CD1c-positive myeloid dendritic cell (primary cell): ENCODE results near the gene PIEZO1.

Experiments
- DNase-seq: peaks from one replicate; pipeline ENCODE4 v3.0.0-alpha.2; 2016; ENCODE audit errors: extremely low spot score

PIEZO1 gene

DNA sequence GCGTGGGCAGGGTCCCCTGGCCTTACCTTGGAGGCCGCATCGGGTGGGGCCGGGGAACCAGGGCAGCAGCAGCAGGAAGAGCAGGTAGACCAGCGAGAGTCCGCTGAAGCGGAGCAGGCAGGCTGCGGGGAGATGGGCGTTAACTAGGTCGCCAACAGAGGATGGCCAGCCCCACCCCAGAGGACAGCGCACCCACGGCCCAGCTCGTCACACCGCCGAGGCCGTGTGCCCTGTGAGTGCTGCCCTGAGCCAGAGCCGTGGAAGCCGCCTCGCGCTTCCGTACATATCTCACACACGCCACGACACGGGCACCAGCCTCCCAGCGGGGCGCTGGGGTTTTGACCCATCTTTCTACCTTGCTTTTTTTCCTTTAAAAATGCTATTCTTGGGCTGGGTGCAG, 35.7 kb downstream of the PIEZO1 start:
- DNase-seq, result no peak

DNA sequence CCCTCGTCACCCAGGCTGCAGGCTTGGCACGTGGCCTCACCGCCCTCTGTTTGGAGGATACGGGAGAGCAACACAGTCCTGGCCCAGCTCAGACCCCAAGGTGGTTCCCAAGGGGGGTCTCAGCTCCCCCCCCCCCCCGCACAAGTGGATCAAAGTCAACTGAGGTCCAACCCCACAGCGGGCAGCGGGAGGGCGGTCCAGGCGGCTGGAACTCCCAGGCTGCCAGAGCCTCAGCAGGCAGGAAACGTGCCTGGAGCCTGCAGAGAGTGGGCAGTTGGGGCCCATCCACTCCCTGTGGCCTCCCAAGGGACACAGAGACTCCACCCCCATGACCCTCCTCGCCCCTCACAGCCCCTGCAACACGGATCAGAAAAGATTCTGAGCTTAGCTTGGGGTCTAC, 36.7 kb downstream of the PIEZO1 start:
- DNase-seq, result no peak

DNA sequence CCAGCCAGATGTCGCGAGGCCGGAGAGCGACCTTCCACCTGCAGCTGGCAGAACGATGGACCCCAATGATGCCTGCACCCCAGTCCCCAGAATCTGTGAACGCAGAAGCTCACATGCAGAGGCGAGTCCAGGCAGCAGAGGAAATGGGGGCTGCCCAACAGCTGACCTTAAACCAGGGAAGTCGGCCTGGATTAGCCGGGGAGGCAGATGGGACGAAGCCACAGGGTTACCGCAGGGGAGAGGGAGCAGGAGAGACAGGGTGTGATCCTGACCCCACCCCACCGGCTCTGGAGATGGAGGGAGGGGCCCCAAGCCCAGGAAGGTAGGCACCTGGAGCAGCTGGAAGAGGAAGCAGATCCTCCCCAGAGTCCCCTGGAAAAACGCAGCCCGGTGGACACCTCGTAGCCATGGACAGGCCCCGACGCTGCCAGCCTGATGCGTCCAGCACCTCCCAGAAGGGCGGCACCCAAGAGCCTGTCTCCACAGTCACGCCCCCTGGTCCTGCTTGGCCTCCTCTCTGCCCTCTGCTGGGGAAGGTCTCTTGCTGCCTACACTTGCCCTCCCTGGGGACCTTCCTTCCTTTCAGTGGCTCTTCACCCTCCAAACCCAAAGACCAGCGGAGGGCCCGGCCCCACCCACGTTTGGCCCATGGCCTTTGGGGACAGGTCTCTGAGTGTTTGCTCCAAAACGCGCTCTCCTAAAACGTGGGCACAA, 37.3 kb downstream of the PIEZO1 start:
- DNase-seq, result peak; percentile 41

DNA sequence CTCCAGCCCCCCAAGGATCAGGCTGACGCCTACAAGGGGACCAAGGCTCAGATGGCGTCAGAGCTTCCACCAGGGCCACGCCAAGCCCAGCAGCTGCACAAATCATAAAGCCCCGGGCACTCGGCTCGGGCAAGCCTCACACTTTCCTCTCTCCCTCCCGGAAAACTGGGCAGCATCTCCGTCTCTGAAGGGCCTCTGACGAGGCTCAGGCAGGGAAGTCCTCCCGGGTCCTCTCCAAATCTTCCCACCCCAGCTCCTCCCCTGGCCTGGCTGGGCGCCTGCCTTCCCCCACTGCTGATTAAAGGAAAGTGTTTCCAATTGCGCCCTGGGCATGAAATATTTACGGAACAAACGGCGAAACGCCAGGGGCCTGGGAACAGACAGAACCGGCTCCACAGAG, 38.5 kb downstream of the PIEZO1 start:
- DNase-seq, result no peak

DNA sequence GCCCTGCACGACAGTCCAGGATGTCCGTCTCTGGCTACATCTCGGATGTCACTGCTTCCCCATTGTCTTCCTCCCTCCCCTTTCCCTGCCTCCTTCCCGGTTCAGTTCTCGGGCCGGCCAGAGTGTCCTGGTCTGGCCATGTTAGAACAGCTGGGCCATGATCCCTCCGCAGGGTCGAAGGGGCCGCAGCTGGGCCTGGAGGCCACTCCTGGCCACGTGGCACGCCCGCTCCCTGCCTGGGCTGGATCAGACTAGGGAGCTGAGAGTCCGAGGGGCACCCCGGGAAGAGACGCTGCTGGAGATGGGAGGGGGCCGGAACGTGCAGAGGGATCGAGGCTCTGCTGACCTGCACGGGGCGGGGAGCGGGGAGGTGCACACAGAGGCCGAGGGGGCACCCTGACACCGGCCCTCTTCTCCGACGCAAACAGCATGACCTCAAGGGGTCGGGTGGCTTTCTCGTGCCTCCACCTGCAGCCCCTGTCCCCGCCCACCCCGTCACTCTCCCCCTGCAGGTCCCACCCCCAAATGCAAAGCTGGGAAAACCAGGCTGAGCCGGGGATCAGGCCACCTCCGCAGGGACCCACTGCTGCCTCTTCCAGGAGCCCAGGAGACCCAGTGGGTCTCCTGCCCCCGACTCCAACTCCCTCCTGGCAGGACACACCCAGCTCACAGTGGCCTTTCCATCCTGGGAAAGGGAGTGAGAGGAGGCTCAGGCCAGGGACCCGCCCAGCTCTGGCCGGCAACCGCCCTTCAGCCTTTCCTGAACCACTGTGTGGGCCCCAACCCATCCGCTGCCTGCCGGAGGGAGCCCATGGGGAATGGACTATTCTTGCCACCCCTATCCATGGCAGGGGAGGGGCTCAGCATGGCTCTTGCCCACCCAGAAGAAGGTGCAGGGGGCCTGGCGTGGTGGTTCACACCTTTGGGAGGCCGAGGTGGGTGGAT, 40.2 kb downstream of the PIEZO1 start:
- no peak for DNase-seq

DNA sequence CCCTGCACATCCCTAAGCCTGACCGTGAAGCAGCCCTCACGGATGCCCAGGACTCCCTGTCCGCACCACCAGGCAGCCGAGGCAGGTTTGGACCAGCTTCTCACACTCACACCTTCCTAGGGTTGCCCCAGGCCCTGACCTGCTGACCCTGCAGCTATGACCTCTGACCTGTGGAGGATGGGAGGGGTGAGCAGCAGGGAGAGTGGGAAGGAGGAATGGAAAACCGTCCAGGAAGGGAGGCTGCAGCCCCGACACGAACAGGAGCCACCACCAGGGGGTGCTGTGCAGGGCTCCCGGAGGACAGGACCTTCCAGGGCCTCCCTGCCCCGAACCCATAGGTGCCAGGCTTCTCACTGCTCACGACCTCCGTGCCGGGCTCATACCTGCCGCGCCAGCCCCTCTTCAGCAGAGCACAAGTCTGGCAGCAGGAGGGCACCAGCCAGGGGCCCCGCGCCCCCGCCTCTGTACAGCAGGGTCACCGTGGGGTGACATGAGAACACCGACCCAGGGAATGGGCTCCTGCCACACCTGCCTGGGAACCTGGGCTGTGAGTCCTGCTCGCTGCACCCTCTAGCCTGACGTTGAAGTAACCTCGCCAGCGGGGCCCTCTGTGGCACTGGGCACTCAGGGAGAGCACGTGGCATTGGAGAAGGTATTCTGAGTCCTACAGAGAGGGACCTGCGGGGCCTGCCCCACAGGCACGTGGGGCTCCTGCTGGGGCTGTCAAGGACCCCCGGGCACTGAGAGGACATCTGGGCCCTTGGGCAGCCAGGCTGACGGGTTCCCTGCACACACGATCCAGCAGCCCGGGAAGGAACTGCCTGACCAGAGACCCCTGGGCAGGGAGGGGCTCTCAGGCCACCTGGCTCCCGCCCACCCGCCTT, 41.1 kb downstream of the PIEZO1 start:
- peak; percentile 74 for DNase-seq

DNA sequence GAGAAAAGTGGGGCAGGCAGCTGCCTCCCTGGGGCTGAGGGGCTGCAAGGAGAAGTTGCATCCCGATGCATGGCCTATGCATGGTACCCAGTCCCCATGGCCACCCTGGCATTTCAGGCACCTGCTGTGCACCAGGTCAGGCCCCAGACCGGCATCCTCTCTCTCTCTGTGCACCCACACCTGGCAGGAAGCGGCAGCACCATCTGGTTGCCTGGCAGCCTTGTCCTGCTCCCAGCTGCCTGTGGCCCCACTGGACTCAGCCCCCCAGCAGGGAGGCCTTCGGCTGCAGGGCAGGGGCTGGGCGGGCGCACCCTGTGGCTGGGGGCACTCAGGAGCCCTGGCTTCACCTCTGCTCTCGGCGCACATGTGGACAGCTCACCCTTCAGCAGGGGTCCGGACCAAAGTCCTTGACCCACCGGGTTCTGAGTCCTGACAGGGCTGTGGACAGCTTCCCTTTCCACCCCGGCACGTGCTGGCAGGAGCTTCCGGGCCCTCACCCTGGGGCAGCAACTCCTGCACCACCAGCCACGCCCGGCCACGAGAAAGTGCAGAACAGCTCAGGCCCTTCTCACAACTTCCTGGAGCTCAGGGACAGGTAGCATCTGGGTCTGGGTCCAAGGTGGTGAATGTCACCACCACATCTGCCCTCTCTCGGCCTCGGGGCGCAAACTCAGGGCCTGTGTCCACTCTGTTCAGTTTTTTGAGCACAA, 42.0 kb downstream of the PIEZO1 start:
- no peak for DNase-seq

DNA sequence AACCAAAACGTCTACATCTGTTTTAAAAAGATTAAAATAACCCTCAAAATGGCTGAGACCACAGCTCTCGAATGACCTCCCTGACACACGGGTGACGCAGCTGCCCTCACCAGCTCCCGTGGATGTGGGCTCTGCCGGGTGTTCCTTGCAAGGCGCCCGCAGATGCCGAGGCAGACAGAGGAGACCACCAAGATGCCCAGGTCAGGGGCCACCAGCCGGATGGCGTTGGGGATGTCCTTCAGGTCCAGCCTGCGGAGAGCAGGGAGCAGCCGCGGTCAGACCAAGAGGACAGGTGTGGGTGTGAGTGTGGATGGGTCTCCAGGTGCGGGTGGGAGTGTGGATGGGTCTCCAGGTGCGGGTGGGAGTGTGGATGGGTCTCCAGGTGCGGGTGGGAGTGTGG, 43.7 kb downstream of the PIEZO1 start:
- DNase-seq, result no peak

DNA sequence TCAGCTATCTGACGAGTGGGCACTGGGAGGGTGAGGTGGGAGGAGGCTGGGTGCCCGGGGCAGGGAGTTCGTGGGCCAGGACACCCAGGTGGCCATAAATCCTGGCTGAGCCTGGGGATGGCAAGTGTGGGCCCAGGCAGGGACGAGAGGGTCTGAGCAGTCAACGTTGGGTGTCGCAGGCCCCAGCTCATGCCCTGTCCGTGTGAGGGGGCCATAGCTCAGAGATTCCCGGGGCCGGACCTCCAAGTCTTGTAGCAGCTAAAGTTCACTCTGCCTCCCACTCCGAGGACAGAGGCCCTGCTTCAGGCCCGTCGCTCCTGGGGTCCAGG, 44.3 kb downstream of the PIEZO1 start:
- DNase-seq, result no peak

DNA sequence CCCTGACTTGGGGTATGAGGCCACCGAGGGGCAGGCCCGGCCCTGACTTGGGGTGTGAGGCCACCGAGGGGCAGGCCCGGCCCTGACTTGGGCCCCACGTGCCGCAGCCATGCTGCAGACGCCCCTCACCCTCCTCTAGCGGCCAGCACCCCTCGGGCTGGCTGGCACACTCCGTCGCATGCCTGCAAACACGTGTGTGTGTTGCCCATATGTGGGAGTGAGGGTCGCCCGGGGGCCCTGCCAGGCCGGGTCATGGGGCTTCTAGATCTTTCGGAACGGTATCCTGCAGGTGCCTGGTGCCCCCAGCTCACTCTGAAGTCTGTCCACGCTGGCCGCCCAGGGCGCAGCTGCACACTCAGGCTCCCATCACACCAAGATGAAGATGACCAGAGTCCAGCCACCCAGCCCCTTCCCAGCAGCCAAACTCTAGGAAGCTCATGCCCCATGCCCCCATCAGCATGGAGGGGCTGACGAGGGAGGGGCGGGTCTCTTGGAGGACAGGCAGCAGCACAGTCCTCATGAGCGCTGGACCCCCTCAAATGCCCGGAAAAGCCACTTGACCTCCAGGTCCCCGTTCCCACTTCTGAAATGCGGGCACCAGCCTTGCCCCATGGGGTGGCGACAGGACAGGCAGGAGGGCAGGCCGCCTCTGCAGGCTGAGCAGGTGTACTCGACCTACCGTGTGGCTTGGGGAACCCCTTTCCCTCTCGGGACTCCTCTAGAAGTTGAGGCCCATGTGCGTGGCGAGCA, 44.9 kb downstream of the PIEZO1 start:
- no peak for DNase-seq

DNA sequence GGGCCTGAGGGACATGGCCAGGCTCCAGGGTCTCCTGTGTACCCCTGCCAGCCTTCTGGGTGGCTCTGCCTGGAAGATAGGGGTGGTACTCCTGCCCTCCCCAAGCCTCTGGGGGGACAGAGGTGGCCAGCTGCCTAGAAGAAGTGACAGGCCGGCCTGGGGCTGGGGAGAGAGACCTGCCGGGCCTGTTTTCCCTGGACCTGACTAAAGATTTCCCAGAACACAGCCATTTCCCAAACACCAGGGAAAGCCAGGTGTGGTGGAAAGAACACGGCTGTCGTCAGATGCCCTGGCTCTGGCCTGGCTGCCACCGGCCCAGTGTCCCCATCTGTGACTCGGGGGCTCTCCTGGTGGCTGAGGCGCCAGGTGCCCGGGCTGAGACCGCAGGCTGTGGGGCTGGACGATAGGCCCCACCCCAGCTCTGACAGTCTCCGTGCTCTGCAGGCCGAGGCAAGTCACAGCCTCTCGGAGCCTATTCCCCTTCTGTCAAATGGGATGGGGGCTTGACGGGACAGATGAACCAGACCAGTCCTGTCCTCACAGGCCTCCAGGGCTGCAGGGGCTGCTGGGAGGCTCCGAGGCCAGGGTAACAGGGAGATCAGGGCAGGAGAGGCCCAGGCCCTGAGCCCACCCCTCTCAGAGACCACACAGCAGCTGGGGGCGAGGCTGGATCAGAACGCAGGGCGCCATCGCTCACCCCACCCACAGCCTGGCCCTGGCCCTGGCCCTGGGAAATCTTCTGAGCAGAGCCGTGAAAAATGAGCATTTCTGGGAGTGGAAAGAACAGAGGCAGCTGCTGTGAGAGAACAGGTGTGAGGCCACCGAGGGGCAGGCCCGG, 45.7 kb downstream of the PIEZO1 start:
- DNase-seq, result no peak

DNA sequence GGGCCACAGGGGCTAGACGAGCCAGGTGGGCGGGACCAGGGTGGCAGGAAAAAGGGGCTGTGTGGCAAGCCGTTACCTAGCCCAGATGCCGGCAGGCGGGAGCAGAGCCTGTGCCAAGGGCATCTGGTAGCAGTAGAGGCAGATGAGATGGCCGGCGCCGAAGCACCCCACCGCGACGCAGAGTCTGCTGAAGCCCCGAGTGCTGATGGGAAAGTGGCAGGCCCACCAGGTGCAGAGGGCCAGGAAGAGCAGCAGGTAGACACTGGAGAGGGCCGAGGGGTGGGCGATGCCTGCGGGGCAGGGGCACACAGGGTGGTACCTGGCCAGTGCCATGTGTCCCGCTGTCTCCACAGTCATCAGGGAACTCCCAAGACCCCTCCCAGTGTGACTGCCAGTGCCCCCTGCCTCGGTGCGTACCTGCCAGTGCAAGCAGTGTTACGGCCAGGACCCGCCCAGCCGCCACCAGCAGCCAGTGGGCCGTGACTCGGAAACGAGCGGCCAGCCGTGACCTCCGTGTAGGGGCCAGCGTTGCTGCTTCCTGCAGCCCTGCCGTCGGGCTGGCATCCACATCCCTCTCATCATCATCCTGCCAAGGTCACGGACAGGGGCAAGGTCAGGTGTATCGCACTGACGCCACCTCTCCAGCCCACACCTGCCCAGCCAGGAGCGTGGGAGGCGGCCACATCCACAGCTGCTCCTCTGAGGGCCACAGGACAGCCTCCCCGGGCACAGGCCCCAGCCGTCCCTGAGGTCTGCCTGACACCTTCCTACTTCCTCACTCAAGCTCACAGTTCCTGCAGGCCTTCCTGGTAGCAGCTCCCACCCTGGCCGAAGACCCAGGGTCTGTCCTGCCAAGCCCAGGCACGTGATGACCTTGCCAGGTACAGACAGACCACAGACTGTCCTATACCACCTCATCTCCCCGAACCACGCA, 46.6 kb downstream of the PIEZO1 start:
- no peak for DNase-seq

DNA sequence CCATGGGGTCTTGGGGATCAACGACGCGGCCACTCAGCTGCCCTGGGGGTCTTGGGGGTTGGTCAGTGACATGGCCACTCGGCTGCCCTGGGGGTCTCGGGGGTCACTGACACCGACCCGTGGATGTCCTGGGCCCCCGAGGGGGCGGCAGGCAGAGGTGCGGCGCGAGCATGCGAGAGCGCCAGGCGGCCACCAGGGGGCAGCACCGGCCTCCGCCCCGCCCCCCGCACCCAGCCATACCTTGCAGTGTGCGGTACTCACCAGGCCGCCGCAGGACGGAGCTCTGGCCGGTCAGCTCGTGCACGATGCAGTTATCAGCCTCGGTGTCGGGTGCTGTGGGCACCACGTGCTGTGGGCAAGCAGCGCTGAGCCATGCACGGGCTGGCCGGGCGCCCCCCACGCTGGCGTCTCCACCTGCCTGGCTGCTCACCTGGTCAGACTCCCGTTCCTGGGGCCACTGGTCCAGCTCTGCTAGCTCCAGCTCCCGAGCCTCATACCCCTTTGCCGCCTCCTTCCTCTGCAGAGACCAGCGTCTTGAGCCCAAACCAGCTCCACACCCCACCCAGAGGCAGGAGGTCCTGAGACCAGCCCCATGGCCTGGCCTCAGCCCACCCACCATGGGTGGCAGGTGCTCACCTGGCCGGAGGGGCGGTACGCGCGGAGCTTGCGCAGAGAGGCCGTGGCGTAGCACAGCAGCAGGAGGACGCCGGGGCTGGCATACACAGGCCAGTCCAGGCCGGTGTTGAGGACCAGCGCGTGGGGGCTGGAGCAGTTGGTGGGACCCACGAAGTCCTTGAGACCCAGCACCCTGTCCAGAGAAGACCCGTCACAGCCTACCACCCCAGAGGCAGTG, 47.5 kb downstream of the PIEZO1 start:
- peak; percentile 74 for DNase-seq

DNA sequence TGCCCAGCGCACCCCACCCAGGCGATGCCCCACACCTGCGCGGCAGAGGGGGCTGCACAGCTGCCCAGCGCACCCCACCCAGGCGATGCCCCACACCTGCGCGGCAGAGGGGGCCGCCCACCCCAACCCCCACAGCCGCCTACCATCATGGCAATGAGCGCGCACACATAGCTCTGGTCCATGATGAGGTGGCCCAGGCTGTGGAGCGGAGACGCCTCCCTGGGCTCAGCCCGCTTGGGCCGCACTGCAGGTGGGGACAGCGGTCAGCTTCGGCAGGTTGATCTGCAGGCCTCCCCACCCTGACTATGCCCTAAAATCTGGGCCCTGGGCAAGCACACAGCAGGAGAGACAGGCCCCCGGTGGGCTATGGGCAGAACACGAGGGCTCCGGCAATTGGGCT, 48.5 kb downstream of the PIEZO1 start:
- DNase-seq, result no peak

DNA sequence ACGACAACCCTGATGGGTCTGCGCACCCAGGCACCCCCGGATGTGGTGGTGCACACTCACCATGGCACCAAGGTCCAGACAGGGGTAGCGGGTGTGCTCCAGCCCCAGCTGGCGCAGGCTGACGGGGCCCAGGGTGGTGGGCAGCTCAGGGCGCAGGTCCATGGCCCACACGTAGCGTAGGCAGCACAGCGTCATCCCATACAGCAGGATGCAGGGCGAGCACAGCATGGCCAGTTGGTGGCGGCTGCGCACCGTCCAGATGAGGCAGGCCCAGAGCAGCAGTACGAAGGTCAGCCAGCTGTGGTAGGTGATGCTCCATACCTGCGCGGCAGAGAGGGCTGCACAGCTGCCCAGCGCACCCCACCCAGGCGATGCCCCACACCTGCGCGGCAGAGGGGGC, 48.9 kb downstream of the PIEZO1 start:
- DNase-seq, result no peak

DNA sequence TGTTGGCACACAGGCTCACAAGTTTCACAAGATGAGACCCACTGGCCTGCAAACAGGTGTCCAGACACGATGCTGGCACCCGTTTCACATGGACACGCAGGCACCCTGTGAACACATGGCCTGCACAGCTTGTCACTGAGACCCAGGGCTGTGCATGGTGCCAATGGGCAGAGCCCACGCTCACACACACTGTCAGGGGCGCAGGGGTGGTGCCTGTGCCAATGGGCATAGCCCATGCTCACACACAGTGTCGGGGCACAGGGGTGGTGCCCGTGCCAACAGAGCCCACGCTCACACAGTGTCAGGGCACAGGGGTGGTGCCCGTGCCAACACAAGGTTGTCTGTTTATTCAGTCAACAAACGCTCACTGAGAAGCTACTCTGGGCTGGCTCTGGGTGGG, 49.4 kb downstream of the PIEZO1 start:
- no peak for DNase-seq

DNA sequence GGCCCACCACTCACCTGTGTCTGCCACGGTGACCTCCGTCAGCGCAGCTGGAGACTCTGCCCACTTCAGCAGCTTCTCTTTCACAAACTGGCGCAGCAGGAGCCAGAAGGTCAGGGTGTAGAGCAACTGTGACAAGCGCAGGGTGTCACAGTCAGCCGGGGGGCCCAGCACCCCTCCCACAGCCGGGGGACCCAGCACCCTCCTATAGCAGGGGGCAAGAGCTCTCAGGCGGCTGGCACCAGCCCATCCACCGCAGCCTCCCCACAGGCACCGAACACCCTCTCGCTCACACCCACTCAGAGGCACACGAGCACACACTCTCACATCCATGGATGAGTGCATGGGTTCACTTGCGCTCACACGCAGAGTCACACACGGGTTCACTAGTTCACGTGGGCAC, 49.9 kb downstream of the PIEZO1 start:
- DNase-seq, result no peak

DNA sequence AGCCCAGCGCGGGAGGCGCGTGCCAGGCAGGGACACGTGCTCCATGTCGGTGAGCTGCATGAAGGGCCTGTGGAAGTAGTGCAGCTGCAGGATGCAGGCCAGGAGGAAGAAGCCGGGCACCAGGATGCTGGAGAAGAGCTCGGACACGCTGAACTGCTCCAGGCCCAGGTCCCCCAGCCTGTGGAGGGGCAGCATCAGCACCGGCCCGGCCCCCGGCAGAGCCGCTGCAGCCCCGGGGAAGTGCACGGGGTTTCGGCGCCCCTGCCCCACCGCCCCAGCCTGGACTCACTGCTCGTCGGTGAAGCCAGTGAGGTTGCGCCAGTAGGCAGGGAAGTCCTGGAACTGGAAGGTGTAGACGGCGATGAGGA, 50.7 kb downstream of the PIEZO1 start:
- DNase-seq, result no peak
